ENCODE results near the gene ATF4. TPM values are rescaled to one million over a fixed set of nuclear protein-coding genes. Genes with fewer than 3 reads are reported as not detected.

ATF4 gene
- total and polyA plus RNA-seq, 2 of the 13 experiments (the other 11 are each of a cell fraction or from before 2014, with no cell fraction given) = 486 to 1,297 TPM

GRCh38 chr22:39478441-39478850 lies 41.9 kb upstream of the ATF4 start (continued):
- TF ChIP-seq KAT2B (IDR thresholded peaks at IDR 0.05; ENCODE audit: borderline replicate concordance, low read depth, low read length) (no peak), ZSCAN29 (CRISPR knock-in tag; conservative IDR thresholded peaks at IDR 0.05) (no peak), ZNF749 (CRISPR knock-in tag; IDR thresholded peaks at IDR 0.05; ENCODE audit: borderline replicate concordance) (peak; percentile 83; the same call in 1 of the 2 replicates), SRSF1 (optimal IDR thresholded peaks at IDR 0.05; ENCODE audit: low read depth, low read length) (no peak), SNAI1 (CRISPR knock-in tag; IDR thresholded peaks at IDR 0.05; ENCODE audit: borderline replicate concordance) (no peak), ESRRA (CRISPR knock-in tag; IDR thresholded peaks at IDR 0.05; ENCODE audit: low read depth) (0 out of 2 replicates have a peak, but pooled peaks have one; percentile 33), ZNF350 (CRISPR knock-in tag; IDR thresholded peaks at IDR 0.05; ENCODE audit: borderline replicate concordance, low read depth) (0 out of 2 replicates have a peak, but pooled peaks have one; percentile 28), DMAP1 (CRISPR knock-in tag; IDR thresholded peaks at IDR 0.05) (no peak), GPN1 (CRISPR knock-in tag; IDR thresholded peaks at IDR 0.05; ENCODE audit: borderline replicate concordance) (no peak), ZBTB46 (CRISPR knock-in tag; IDR thresholded peaks at IDR 0.05; ENCODE audit: borderline replicate concordance) (no peak), ZNF234 (CRISPR knock-in tag; conservative IDR thresholded peaks at IDR 0.05) (0 out of 2 replicates have a peak, but pooled peaks have one; percentile 45), RAD51 (IDR thresholded peaks at IDR 0.05; ENCODE audit: borderline replicate concordance) (no peak), ZSCAN31 (CRISPR knock-in tag; IDR thresholded peaks at IDR 0.05; ENCODE audit: low read depth) (no peak), TBX3 (IDR thresholded peaks at IDR 0.05; ENCODE audit: borderline replicate concordance) (no peak), DNMT3B (CRISPR knock-in tag; conservative IDR thresholded peaks at IDR 0.05) (no peak), AFF4 (CRISPR knock-in tag; IDR thresholded peaks at IDR 0.05) (no peak), MED1 (CRISPR knock-in tag; IDR thresholded peaks at IDR 0.05) (no peak)
- TF ChIP-seq, protein P1, sequence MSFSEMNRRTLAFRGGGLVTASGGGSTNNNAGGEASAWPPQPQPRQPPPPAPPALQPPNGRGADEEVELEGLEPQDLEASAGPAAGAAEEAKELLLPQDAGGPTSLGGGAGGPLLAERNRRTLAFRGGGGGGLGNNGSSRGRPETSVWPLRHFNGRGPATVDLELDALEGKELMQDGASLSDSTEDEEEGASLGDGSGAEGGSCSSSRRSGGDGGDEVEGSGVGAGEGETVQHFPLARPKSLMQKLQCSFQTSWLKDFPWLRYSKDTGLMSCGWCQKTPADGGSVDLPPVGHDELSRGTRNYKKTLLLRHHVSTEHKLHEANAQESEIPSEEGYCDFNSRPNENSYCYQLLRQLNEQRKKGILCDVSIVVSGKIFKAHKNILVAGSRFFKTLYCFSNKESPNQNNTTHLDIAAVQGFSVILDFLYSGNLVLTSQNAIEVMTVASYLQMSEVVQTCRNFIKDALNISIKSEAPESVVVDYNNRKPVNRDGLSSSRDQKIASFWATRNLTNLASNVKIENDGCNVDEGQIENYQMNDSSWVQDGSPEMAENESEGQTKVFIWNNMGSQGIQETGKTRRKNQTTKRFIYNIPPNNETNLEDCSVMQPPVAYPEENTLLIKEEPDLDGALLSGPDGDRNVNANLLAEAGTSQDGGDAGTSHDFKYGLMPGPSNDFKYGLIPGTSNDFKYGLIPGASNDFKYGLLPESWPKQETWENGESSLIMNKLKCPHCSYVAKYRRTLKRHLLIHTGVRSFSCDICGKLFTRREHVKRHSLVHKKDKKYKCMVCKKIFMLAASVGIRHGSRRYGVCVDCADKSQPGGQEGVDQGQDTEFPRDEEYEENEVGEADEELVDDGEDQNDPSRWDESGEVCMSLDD (CRISPR knock-in tag; IDR thresholded peaks at IDR 0.05; ENCODE audit: borderline replicate concordance) = no peak
- TF ChIP-seq, protein P2, sequence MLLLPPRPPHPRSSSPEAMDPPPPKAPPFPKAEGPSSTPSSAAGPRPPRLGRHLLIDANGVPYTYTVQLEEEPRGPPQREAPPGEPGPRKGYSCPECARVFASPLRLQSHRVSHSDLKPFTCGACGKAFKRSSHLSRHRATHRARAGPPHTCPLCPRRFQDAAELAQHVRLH (CRISPR knock-in tag; IDR thresholded peaks at IDR 0.05; ENCODE audit: borderline replicate concordance, low read depth) = peak; percentile 86; the same call in 1 of the 2 replicates
- TF ChIP-seq, protein P3, sequence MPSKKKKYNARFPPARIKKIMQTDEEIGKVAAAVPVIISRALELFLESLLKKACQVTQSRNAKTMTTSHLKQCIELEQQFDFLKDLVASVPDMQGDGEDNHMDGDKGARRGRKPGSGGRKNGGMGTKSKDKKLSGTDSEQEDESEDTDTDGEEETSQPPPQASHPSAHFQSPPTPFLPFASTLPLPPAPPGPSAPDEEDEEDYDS (CRISPR knock-in tag; IDR thresholded peaks at IDR 0.05) = 0 out of 2 replicates have a peak, but pooled peaks have one; percentile 22
- TF ChIP-seq, protein P4, sequence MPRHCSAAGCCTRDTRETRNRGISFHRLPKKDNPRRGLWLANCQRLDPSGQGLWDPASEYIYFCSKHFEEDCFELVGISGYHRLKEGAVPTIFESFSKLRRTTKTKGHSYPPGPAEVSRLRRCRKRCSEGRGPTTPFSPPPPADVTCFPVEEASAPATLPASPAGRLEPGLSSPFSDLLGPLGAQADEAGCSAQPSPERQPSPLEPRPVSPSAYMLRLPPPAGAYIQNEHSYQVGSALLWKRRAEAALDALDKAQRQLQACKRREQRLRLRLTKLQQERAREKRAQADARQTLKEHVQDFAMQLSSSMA (CRISPR knock-in tag; IDR thresholded peaks at IDR 0.05) = no peak

All from HepG2 (cell line).